ENCODE results near the gene CENPM.
A peak's percentile ranks its signal among the peaks of the same experiment; 100 is the strongest.

CENPM gene

GRCh38 chr22:41931701-41932269 lies 15.2 kb downstream of the CENPM start:
- no peak for DNase-seq (ENCODE audit: low read depth in 2 of 2)

- DNase-seq (ENCODE audit: low read depth in 2 of 2) = no peak
These were observed 17.5 kb downstream of the CENPM start for GRCh38 chr22:41929418-41929810.

GRCh38 chr22:41928593-41929417 lies 18.1 kb downstream of the CENPM start:
- DNase-seq (ENCODE audit: low read depth in 2 of 2) = no peak

- DNase-seq (ENCODE audit: low read depth in 2 of 2) = no peak
These were observed 19.1 kb downstream of the CENPM start for GRCh38 chr22:41927813-41928212.

GRCh38 chr22:41925783-41926460 lies 21.0 kb downstream of the CENPM start:
- DNase-seq (ENCODE audit: low read depth in 2 of 2) = peak; percentile 71 to 73

- no peak for DNase-seq (ENCODE audit: low read depth in 2 of 2)
These were observed 23.2 kb downstream of the CENPM start for GRCh38 chr22:41923595-41924276.

- DNase-seq (ENCODE audit: low read depth in 2 of 2) = no peak
These were observed 23.9 kb downstream of the CENPM start for GRCh38 chr22:41922940-41923594.

- DNase-seq (ENCODE audit: low read depth in 2 of 2) = no peak
These were observed 24.6 kb downstream of the CENPM start for GRCh38 chr22:41922328-41922727.

- no peak for DNase-seq (ENCODE audit: low read depth in 2 of 2)
These were observed 26.5 kb downstream of the CENPM start for GRCh38 chr22:41920271-41920976.

GRCh38 chr22:41919357-41920224 lies 27.4 kb downstream of the CENPM start:
- DNase-seq (ENCODE audit: low read depth in 2 of 2) = peak in 1 of 2 donors; percentile 31

- no peak for DNase-seq (ENCODE audit: low read depth in 2 of 2)
These were observed 28.8 kb downstream of the CENPM start for GRCh38 chr22:41917903-41918791.

GRCh38 chr22:41917375-41917902 lies 29.5 kb downstream of the CENPM start:
- DNase-seq (ENCODE audit: low read depth in 2 of 2) = no peak

GRCh38 chr22:41916745-41917358 lies 30.1 kb downstream of the CENPM start:
- no peak for DNase-seq (ENCODE audit: low read depth in 2 of 2)

GRCh38 chr22:41915786-41916493 lies 31.0 kb downstream of the CENPM start:
- no peak for DNase-seq (ENCODE audit: low read depth in 2 of 2)

- DNase-seq (ENCODE audit: low read depth in 2 of 2) = peak; percentile 36 to 52
These were observed 31.7 kb downstream of the CENPM start, which contains the start of gene SHISA8 for GRCh38 chr22:41915035-41915785. Gene SHISA8, minus strand, starts transcription at chr22:41915074. Its CDS starts 407 bp downstream, at chr22:41914667.

- DNase-seq (ENCODE audit: low read depth in 2 of 2) = no peak
These were observed 32.3 kb downstream of the CENPM start for GRCh38 chr22:41914611-41915034.

All from stimulated activated CD4-positive, alpha-beta T cell treated with anti-CD3 and anti-CD28 coated beads, Interleukin-4, amount 100 ng/mL, for 48 hours (primary cell).